NCI-H526 (cell line): ENCODE data around the gene KCTD6.

Experiments
- DNase-seq, 2 experiments: peaks; one replicate each; lab custom pipeline; 2025; lab: John Stamatoyannopoulos, UW

Gene KCTD6

GRCh38 chr3:58485801-58486435 is 6.0 kb upstream of the KCTD6 start:
- no peak for DNase-seq

- DNase-seq = no peak
These were observed 4.6 kb upstream of the KCTD6 start for GRCh38 chr3:58487140-58487886.

DNA sequence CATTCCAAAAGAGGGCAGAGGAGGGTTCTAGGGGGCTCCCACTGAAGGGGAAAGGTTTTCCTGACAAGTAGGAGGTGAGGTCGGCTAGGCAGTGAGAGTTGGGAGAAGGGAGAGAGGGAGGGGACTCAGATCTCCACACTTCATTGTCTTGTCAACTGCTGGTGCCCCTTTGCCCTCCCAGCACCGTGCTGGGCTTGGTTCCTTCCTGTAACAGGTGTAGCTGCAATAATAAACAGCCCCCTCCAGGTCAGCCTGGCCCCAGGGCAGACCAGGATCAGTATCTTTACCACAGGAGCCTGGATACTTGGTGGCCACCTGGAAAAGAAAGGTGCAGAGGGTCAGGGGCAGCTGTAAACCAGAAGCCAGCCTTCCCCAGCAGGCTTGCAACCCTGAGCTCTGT is 2.9 kb upstream of the KCTD6 start:
- no peak for DNase-seq

GRCh38 chr3:58490860-58491501 is 915 bp upstream of the KCTD6 start:
- DNase-seq = no peak

DNA sequence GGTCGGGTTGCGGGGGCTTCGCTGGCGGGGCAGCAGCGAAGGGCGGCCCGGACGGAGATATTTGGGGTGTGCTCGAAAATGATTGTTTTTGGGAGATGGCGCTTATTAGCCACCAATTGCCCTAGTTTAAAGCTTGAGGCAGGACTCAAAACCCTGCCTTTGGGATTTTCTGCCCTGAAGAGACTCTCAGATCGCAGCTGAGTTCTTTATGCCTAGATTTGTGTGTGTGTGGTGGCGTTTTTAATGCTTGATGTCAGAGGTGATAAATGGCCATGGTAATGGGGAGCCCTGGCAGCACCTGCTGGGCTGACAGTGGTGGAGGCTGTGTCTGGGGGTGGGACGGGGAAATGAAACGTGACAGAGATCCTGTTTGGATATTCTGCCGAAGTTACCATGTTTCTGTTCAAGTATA is 604 bp downstream of the KCTD6 start:
- peak; percentile 10 to 41 for DNase-seq

DNA sequence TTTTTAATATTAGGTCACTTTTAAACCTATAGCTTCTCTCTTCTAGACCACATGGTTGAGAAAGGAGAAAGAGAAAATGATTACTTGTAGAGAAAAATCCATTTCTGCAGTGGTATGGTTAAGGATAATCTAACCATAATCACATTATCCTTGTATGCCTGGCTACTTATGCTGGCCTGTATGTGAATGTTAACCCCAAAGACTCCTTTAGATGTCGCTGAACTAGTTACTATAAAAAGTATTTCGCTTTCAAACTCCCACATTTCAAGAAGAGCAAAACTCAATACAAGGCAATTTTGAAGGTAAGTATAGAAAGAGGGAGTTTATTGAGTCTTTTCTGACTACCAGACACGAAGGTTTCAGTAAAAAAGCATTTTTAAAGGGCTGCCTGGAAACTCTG is 2.2 kb downstream of the KCTD6 start:
- no peak for DNase-seq

DNA sequence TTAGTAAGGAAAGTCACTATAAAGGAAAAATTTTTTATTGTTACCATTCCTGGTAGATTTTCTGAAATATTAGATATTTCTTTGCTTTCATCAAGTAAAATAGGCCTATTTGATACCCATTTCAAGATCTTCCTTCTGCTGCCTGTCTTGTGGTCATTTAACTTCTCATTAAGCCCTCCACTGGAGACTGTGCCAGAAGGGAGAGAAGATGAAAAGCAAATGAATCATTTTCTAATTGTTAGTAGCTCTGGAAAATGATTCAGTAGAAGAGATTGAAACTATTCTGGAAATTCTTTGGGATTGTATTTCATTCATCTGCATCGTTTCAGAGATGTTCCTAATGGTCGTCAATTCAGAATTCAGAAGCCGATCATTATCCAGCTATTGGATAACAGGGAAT is 3.2 kb downstream of the KCTD6 start:
- DNase-seq = no peak

DNA sequence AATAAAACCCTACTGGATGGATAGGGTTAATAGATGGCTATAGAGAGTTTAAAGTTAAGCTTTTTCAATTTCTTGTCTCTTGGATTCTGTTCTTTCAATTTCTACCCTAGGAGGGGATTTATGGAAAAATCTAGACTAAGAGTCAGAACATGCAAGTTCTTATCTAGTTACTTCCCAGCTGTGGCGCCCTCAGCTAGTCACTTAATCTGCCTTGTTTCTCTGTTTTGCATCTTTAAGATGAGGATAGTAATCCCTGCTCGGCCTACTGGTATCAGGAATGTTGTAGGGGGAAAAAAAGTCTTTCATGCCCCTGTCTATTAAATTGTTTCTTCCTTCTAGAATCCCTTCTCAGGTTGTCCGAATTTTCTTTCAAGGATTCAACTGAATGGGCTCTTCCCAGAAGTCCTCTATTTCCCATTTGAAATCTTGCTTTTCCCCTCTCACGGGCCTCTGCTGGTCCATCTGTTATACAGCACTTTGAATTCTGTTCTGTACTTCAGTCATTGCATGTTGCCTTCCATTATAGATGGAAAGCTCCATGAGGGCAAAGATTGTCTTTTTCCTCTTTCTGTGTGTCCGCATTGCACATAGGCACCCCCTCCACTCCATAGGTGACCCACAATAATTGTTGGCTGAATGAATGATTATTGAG is 4.4 kb downstream of the KCTD6 start:
- no peak for DNase-seq

- DNase-seq = peak; percentile 86 to 94
These were observed 5.2 kb downstream of the KCTD6 start for GRCh38 chr3:58497097-58497496.

GRCh38 chr3:58502872-58503271 is 11.0 kb downstream of the KCTD6 start:
- no peak for DNase-seq

DNA sequence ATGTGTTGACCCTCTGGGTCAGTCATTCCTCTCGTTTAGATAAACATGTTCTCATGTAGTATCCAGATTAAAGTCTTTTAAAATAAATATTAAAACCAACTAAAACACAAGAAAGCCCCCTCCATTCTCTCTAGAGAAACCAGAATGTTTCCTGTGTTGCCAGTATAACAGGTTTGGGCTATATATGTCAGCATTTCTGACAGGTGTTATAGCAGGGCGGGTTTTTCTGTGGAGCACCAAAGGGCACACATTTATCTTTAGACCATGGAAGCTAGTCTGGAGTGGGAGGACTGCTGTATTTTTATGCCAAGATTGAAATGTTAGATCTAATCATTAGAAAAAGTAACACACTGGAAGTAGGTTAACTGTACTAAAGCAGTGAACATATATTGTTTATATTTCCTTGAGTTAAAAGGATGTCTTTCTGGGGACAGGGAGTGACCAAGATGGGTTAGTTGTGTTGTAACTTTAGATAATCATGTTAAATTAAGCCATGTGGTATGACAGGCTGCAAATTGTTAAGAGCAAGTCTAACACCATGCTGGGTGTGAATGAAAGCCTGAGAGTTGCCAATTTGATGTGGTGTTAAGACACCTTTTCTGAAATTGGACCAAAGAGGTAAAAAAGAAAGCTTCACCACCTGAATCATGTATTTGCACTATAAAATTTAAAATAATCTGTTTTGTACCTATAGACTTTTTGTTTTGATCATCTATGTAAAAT is 15.6 kb downstream of the KCTD6 start:
- no peak for DNase-seq

DNA sequence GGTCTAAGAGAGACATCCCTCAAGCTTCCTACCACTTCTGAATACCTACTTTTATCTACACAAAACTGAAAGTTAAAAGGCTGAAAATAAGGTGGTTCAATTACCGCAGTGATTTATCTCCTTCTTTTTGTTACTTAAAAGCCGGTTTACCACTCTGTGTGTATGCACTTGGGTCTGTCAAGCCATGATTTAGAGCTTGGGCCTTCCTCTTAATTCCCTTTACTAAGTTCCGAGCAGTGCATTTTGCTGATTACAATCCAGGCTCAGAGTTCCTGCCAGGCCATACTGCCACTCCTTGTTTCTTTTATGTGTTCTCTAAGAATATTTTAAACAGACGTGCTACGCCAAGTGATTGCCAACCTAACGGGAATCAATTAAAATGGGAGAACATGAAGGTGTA is 16.5 kb downstream of the KCTD6 start:
- DNase-seq = no peak

GRCh38 chr3:58514405-58514804 is 22.5 kb downstream of the KCTD6 start:
- no peak for DNase-seq

DNA sequence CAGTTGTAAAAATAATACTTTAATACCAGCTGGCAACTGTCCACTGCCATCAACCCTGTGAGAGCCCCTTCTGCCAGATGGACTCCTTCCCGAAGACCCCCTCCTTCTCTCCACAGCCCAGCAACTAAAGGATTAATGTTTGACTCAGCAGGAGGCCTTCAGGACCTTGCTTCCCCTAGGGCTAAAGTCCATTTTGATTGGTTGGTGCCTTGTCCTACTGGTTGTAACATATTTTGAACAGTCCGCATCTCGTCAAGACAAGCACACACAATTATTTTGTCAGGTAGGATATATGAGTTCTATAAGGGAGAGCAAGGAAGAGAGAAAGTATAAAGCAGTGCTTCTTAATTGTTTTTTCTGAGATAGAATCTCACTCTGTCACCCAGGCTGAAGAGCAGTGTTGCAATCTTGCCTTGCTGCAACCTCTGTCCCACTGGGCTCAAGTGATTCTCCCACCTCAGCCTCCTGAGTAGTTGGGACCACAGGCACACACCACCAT is 26.4 kb downstream of the KCTD6 start:
- no peak for DNase-seq

- DNase-seq = no peak
These were observed 27.9 kb downstream of the KCTD6 start for GRCh38 chr3:58519668-58520402.

- DNase-seq = no peak
These were observed 28.8 kb downstream of the KCTD6 start for GRCh38 chr3:58520403-58521335.

DNA sequence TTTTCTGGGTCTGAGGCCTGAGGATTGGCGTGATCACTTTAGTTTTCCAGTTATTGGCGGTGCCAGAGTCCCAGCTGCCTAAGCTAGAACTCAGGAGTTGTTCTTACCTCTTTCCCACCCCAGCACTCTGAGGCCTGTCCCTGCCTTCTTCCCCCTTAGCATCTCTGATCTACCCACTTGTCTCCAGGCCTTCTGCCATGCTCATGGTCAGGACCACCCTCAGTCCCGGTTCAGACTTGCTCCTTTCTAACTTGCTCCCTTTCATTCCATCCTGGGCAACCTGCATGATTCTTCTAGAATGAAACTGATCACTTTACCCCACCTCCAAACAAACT is 29.4 kb downstream of the KCTD6 start:
- no peak for DNase-seq

DNA sequence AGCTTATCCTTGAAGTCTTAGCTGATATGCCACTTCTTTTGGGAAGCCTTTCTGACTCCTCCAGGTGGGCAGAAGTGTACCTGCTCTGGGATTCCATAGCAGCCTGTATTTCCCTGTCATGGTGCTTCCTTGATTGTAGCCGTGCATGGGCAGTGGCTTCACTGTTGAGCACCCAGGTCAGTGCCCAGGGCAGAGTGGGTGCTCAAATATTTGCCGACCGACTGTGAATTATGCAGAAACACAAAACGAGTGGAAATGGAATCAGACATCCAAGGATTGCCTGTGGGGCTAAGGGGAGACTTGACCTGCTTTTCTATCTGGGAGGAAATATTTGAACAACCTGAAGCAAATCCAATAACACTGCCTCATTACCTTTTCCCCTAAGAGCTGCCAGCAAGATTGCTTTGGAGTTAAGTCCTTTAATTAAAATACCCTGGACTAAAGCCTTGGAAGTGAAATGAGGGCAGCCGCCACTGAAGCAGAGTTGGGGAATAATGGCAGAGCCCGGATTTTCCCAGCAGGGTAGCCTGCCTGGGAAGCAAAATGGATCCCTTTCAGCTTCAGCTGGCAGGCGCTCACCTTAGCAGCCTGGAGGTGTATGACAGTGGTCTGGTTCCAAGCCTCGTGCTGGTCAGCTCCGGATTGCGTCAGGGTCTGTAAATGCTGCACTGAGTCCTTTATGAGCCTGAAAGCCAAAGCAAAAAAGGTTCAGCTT is 30.2 kb downstream of the KCTD6 start:
- no peak for DNase-seq

GRCh38 chr3:58522759-58523425 is 31.0 kb downstream of the KCTD6 start:
- DNase-seq = no peak
